NCI-H1092 (cell line): ENCODE measurements around the gene REV3L.
"Not testable (repeated sequence)": the region's sequence is repeated elsewhere in the genome, so short reads cannot be mapped to it uniquely, and the experiment has no call there.

Experiments used
- DNase-seq: peaks from one replicate; lab custom pipeline; 2025; lab: John Stamatoyannopoulos, UW

Gene REV3L, protein sequence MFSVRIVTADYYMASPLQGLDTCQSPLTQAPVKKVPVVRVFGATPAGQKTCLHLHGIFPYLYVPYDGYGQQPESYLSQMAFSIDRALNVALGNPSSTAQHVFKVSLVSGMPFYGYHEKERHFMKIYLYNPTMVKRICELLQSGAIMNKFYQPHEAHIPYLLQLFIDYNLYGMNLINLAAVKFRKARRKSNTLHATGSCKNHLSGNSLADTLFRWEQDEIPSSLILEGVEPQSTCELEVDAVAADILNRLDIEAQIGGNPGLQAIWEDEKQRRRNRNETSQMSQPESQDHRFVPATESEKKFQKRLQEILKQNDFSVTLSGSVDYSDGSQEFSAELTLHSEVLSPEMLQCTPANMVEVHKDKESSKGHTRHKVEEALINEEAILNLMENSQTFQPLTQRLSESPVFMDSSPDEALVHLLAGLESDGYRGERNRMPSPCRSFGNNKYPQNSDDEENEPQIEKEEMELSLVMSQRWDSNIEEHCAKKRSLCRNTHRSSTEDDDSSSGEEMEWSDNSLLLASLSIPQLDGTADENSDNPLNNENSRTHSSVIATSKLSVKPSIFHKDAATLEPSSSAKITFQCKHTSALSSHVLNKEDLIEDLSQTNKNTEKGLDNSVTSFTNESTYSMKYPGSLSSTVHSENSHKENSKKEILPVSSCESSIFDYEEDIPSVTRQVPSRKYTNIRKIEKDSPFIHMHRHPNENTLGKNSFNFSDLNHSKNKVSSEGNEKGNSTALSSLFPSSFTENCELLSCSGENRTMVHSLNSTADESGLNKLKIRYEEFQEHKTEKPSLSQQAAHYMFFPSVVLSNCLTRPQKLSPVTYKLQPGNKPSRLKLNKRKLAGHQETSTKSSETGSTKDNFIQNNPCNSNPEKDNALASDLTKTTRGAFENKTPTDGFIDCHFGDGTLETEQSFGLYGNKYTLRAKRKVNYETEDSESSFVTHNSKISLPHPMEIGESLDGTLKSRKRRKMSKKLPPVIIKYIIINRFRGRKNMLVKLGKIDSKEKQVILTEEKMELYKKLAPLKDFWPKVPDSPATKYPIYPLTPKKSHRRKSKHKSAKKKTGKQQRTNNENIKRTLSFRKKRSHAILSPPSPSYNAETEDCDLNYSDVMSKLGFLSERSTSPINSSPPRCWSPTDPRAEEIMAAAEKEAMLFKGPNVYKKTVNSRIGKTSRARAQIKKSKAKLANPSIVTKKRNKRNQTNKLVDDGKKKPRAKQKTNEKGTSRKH (N-terminal part only)

DNA sequence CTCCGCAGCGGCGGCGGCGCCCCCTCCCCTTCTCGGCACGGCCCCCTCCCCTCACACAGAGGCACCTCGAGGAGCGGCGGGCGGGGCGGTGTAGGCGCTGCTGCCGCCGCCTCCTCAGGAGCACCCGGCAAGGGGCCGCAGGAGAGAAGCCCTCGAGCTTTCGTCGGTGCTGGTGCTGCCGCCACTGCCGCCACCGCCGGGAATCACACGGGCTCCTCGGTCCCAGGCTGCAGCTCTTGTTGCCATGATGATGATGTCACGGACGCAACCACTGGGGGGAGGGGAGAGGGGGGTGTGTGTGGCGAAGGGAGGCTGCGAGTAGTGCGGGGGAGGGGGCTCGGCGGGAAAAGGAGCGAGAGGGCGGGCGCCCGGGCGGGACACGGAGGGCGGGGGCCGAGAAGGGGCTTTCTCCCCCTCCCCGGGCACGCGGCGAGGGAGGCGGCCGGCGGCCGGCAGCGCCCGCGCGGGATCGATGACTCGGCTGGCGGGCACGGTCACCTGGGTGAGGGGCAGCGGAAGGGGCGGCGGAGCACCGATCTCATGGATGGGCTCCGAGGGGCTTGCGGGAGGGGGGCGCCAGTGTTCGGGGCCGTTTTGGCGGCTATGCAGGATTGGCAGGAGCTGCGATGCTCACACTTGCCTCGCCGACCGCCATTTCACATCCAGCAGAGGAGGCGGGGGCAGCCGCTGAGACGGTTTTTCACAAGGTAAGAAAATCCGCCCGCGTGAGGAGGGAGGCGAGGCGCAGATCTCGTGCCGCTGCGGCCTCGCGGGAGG is at the start of gene REV3L:
Gene REV3L (minus strand): TSS at position 260 of the 777 bp plus-strand sequence. CDS start 330 bp downstream, outside the sequence.
- peak; percentile 85 for DNase-seq

DNA sequence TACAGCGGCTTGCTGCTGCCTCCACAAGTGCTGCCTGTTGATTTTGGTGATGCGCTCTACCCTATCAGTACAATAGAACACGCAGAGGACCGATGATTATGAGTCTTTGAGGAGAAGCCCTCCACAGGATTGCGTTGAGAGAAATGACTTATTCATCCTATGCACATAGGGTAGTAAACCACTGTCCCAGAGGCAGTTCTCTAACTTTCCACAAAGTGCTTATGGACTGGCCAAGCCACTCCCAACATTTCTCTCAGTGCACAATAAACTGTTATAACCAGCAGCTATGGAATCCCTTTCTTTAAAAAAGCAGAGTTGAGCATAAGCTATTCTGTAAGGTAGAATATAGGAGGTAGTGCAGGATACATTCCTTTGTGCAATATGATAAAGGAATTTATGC is 48.2 kb upstream of the REV3L start:
- no peak for DNase-seq

DNA sequence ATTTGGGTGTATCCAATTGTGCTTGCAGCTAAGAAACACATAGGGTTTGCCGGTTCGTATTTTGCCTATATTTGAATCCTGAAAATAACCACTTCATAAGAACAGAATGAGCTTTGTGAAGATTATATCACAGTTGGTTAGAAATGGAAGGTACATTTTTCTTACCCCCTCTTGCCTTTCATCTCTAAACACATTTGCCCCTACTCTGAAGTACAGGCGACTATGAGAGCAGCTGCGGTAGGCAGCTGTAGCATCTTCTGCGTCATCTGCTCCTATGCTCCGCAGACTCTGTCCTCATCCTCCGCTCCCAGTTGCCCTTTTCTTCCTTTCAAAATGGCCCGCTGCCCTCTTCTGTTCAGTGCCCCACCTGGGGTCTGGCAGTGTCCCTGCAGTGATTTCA is 47.6 kb upstream of the REV3L start:
- DNase-seq = no peak

DNA sequence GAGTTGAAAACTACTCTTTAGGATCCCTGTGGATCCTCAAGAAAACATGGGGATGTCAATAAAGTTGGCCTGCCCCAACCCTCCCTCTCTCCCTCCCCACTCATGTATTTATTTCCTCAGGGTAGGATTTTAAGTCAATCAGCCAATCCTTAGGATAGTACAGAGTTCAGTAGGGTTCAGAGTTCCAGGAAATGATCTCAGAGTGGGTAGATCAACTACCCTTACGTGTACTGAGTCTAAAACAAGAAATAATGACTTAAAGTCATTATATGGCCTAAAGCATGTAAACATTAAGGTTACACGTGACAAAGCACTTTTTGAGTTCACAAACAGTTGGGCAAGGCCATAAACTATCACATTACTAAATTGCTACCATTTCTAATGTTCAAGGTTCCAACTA is 47.2 kb upstream of the REV3L start:
- DNase-seq = no peak

DNA sequence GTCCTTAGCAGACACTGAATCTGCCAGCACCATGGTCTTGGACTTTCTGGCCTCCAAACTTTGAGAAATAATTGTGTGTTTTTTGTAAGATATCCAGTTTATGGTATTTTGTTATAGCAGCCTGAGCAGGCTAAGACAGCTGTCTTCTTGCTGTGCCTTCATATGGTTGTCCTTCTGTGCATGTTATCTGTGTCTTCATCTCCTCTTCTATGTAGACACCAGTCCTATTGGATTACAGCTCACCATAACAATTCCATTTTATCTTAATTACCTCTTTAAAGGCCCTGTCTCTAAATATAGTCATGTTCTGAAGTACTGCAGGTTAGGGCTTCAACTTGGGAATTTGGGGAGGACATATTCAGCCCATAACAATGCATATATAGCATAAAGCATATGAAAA is 44.3 kb upstream of the REV3L start:
- DNase-seq = no peak

DNA sequence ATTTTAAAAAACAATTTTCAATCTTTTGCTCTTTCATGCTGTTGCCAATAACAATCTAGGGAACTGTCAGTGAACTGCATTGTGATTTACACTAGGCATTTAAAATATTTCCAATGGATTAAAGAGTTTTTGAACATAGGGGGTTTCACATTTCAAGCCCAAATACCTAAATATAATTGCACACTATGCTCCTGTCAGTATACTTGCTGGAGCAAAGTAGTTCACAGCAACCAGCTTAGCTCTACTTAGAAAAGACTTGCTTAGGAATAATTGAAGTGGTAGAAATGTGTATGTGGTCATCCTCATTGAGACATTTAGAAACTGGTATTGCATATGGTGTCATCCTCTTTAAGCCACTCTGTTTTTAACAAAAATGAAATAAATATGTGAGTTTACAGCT is 41.7 kb upstream of the REV3L start:
- DNase-seq = no peak

DNA sequence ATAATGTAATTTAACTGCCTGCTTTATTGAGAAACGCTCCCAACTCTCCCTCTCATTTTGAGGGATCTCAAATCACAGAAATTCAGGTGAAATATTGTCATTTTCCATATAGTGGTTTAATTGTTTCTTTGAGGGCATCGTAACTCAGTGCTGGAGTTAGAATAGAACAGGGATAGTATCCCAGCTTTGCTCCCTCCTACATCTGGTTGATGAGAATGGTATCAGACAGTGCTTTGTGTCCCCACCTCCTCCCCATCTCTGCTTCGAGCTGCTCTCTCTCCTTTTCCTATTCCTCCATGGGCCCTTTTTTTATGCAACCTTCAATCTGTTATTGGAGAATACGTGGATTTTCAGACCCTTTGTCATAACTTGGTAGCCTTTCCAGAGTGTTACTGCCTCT is 41.2 kb upstream of the REV3L start:
- DNase-seq = no peak

DNA sequence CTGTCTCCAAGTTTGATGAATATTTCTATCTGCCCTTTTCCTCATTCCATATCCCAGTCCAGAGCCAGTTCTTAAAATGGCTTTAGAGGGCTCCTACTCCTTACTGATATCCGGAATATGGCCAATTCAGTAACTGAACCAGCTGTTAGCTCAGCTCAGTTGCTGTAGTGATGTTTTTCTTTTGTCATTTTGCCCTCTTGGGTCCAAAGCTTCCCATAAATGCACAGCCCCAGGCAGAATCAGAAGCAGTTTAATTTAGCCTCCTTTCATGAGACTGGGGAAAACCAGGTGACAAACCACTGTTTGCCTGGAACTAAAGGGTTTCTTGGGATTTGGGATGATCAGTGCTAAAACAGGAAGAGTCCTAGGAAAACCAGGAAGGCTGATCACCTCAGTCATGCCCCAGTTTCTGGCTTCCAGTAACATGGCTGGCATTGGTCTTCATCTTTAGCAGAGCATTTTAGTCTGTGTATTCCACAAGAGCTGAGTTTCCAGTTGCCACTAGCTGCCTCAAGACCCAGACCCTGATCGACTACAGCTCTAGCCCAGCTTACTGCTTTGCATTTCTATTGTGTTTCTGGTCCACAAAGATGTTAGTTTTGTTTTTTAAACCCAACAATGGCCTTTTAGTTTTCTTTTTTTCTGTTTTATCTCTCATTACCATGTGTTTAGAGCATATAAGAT is 40.6 kb upstream of the REV3L start:
- DNase-seq = no peak

DNA sequence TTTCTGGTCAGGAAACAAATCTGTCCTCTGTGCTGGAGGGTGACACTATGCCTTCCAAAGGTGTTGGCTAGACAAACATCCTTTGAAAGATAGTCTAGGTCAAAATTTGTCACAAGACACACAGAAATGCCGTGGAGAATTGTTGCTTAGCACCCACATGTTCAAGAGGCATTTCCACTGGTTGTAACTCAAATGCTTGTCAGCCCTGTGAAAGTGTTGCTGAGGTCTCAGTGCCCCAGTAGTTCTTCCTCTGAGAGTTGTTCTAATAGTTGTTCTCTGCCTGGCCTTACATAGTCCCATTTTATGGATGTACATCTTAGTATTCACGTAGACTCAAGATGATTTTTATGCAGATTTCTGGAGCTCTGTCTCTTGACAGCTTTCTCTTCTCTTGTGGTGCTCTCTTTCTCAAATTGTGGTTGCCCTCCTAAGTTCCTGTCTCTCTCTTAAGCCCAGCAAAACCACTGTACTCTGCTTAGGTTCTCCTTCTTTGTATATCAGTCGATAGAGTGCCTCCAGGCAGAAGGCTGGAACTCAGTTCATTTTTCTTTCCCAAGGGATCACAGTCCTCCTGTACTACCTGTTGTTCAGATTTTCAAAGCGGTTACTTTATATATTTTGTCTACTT is 39.5 kb upstream of the REV3L start:
- DNase-seq = no peak

DNA sequence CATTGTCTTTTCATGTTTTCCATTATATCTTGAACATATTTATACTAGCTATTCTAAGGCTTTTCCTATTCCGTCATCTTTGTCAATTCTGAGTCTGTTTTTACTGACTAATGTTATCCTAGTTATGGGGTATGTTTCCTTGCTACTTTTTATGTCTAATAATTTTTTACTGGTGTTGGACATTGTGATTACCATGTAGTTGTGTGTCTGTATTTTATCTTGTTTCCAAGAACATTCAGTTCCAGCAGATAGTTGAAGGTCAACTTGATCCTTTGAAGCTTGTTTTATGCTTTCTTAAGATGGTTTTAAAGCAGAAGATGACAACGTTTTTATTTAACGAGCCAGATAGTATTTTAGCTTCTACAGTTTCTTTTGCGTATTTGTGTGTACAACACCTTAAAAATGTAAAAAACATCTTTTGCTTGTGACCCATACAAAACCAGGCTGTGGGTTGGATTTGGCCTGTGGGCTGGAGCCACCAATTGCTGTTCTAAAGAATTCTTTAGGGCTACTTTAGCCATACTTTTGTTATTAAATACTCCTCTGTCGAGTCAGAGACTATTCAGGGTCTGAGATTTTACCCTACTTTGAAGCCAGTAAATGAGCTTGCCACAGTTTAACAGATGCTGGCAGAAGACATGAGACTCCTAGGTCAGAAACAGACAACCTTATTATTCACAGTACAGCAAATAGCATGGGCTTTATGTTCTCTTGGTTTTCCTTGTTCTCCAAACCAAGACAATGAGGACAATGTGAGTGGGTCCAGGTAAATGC is 38.7 kb upstream of the REV3L start:
- DNase-seq = no peak

DNA sequence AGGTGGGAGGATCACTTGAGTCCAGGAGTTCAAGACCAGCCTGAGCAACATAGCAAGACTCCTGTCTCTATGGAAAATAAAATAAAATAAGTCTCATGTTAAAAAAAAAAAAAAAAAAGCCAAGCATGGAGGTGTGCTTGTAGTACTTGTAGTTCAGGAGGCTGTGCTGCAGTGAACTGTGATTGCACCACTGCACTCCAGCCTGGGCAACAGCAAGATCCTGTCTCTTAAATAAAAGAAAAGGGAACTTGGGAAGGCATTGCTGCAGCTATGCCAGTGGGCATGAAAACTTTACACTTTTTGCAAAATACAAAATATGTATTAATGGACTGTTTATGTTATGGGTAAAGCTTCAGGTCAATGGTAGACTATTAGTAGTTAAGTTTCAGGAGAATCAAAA is 37.5 kb upstream of the REV3L start:
- no peak for DNase-seq

DNA sequence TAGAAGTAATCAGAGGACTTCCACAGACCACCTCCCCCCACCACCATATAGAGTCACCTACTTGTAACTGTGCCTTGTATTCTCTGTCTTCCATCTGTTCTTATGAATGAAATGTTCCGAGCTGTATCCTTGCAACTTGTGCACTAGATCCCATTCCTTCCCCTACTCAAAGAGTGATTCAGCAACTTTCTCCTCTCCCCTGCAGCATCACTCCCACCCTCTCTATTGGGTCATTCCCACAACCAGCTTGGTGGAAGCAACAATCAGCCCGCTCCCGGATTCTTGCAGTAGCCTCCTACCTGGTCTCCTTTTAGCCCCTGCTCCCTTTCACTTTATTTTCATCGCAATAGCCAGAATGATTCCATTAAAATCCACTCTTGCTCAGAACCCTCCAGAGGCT is 34.9 kb upstream of the REV3L start:
- no peak for DNase-seq

DNA sequence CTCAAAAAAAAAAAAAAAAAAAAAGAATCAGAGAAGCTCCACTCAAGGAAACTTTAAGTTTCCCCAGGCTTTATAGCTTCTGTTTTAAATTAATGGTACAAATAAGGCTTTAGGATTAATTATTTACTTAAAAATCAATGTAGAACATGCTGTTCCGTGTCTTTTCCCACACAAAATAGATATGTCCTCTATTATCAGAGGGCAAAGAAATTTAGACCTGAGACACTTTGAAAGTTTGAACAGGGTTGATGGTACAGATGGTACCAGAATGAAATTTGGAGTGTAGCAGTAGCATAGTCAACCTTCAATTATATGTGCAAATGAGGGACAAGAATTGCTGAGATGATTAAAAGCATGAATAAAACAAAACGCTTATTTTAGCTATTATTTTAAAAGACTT is 32.2 kb upstream of the REV3L start:
- DNase-seq = no peak

DNA sequence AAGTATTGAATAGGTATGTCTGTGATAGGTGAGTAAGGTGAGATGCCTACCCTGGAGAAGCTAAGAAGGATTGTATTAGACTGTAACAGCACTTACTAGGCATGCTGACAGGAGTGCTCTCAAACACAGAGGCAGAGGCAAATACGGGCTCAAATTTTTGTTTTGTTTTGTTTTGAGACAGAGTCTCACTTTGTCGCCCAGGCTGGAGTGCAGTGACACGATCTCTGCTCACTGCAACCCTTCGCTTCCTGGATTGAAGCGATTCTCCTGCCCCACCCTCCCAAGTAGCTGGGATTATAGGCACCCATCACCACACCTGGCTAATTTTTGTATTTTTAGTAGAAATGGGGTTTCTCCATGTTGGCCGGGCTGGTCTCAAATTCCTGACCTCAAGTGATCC is 31.5 kb upstream of the REV3L start:
- DNase-seq = not testable (repeated sequence)

DNA sequence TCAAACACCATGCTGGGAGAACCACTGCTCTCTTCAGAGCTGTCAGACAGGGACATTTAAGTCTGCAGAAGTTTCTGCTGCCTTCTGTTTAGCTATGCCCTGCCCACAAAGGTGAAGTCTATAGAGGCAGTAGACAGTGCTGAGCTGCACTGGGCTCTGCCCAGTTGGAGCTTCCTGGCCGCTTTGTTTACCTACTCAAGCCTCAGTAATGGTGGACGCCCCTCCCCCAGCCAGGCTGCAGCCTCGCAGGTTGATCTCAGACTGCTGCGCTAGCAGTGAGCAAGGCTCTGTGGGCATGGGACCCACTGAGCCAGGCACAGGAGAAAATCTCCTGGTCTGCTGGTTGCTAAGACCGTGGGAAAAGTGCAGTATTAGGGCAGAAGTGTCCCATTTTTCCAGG is 24.2 kb upstream of the REV3L start:
- not testable (repeated sequence) for DNase-seq

DNA sequence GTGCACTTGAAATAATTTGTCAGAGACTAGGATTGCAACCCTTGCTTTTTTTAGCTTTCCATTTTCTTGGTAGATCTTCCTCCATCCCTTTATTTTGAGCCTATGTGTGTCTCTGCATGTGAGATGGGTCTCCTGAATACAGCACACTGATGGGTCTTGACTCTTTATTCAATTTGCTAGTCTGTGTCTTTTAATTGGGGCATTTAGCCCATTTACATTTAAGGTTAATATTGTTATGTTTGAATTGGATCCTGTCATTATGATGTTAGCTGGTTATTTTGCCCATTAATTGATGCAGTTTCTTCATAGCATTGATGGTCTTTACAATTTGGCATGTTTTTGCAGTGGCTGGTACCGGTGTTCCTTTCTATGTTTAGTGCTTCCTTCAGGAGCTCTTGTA is 22.5 kb upstream of the REV3L start:
- DNase-seq = not testable (repeated sequence)

DNA sequence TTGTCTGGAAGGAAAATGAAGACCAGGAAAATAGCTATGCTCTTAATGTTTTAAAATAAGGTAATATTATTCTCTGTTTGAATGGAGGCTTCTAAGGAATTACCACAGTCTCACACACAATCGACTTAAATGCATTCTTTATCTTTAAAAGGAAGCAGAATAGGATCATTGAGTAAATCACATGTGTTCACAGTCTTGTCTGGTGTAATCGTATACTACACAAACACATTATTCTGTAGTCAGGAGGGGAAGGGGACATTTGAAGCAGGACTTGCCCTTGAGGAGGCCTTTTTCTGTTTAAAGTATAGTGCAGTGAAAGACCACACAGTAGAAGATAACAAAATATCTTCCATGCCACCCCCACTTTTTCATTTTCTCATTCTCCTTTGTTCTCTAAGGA is 20.6 kb upstream of the REV3L start:
- DNase-seq = no peak

DNA sequence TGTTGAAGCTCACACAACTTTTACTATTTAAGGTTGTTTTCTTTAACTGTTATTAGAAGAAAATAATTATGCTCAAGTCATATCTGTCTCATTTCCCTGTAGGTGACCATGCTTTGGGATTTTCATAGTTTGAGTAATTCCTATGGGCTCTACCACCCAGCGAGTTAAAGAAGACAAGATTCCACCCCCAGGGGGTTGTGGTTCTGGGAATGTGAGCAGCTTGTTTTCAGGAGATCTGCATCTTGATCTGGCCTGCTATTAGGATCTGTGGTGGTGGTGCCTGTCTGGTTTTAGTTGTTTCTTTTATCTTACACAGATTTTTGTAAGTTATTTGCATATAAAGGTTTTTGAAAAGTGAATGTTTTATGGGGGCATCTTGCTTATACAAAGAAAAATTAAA is 20.2 kb upstream of the REV3L start:
- no peak for DNase-seq

DNA sequence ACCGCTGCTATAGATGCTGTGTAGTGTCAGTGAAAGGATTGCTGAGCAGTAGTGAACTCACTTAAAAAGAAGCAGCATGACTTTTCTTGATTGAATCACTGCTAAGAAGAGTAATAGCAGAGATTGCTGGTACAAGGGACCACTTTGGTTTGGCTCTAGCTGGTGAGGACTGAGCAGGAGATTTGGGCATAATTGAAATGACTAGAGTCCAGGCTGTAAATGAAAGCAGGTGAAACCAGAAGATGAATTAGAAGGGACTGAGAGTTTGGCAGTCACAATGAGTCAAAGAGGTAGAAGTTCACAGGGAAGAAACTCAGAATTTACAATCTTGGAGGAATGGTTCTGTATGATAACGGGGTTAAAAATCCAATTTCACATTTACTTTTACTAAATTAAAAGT is 19.1 kb upstream of the REV3L start:
- DNase-seq = no peak

DNA sequence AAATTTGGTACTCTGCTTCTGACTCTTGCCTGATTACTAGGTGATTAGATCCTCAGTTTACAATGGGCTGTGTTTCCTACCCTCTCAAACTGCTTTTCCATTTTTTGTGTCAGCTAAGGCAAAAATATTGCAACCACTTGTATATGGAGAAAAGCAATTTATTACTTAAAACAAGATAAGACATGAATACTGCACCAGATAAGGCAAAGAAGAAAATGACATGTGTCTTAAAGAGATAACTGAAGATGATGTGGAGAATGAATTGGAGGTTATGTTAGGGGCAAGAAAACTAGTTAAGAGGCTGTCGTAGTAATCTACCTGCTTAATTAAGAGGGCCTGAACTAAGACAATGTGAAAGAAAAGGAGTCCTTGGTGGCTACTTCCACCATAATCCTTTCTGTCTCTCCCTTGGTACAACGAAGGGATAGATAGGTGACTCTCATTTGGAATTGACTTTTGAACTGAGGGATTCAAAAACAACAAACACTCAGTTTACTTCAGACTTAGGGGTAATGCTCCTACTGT is 16.3 kb upstream of the REV3L start:
- DNase-seq = no peak
